CD14-positive monocyte (primary cell): ENCODE data around the gene UVRAG. TPM values are rescaled to one million over a fixed set of nuclear protein-coding genes. Genes with fewer than 3 reads are reported as not detected.

Experiments
- DNase-seq, 3 donors: peaks; one replicate each; pipeline ENCODE4 v3.0.0-alpha.2; 2011 to 2022
- H2AFZ ChIP-seq: 2 replicates; pipeline ENCODE4 v1.6.0; 2012; ENCODE audit warnings: mild to moderate bottlenecking, low read depth, low read length, inconsistent platforms; ENCODE audit not compliant: insufficient read depth, poor library complexity, severe bottlenecking
- H3K27ac ChIP-seq, 2 donors: 1 replicate in 1 of 2; 2 replicates in 1 of 2; pipeline ENCODE4 v1.5.1; 2012 to 2013; ENCODE audit warnings: low read length in 2 of 2, control low read depth in 1 of 2, inconsistent platforms in 1 of 2, low read depth in 1 of 2, mild to moderate bottlenecking in 1 of 2
- H3K27me3 ChIP-seq, 2 donors: one replicate each; pipeline versions ENCODE4 v1.6.0 to v1.6.1; 2011 to 2013; ENCODE audit warnings: low read length in 2 of 2; ENCODE audit not compliant: control insufficient read depth in 2 of 2, insufficient read depth in 2 of 2
- H3K36me3 ChIP-seq, 2 donors: replicated peaks in 1 of 2; 1 replicate in 1 of 2; 2 replicates in 1 of 2; pipeline versions ENCODE4 v1.5.1 to v1.6.1; 2012 to 2013; ENCODE audit warnings: low read length in 2 of 2, control low read depth in 1 of 2, inconsistent platforms in 1 of 2, mild to moderate bottlenecking in 1 of 2; ENCODE audit not compliant: insufficient read depth in 2 of 2, control insufficient read depth in 1 of 2
- H3K4me1 ChIP-seq, 2 donors: 1 replicate in 1 of 2; 2 replicates in 1 of 2; pipeline versions ENCODE4 v1.5.1 to v1.6.1; 2012 to 2013; ENCODE audit warnings: low read length in 2 of 2, control low read depth in 1 of 2, inconsistent platforms in 1 of 2, mild to moderate bottlenecking in 1 of 2, moderate library complexity in 1 of 2; ENCODE audit not compliant: insufficient read depth in 2 of 2, control insufficient read depth in 1 of 2
- H3K4me2 ChIP-seq: replicated peaks from 2 replicates; pipeline ENCODE3; 2012; ENCODE audit warnings: low read length, moderate library complexity, mild to moderate bottlenecking; ENCODE audit not compliant: poor library complexity, severe bottlenecking; ENCODE audit errors: extremely low read depth
- H3K4me3 ChIP-seq, 3 experiments: fragments of 200-600 bp in 1 of 3; sonication (generic) in 1 of 3; replicated peaks in 1 of 3; 1 replicate in 2 of 3; 2 replicates in 1 of 3; pipeline ENCODE4 v1.5.1; 2011 to 2013; ENCODE audit warnings: low read length in 3 of 3, mild to moderate bottlenecking in 3 of 3, control low read depth in 2 of 3, low read depth in 2 of 3, inconsistent platforms in 1 of 3, moderate library complexity in 1 of 3
- H3K79me2 ChIP-seq: 2 replicates; pipeline ENCODE4 v1.6.0; 2012; ENCODE audit warnings: mild to moderate bottlenecking, control low read depth, inconsistent platforms, low read length, moderate library complexity; ENCODE audit not compliant: insufficient read depth
- H3K9ac ChIP-seq: 2 replicates; pipeline ENCODE4 v1.6.0; 2017; ENCODE audit warnings: low read length, mild to moderate bottlenecking; ENCODE audit not compliant: insufficient read depth, poor library complexity, severe bottlenecking
- H3K9me3 ChIP-seq, 2 donors: replicated peaks in 1 of 2; 1 replicate in 1 of 2; 2 replicates in 1 of 2; pipeline versions ENCODE4 v1.5.1 to v1.6.1; 2012 to 2013; ENCODE audit warnings: low read length in 2 of 2, control low read depth in 1 of 2; ENCODE audit not compliant: control insufficient read depth in 1 of 2, insufficient read depth in 1 of 2
- H4K20me1 ChIP-seq: 2 replicates; pipeline ENCODE4 v1.6.0; 2012; ENCODE audit warnings: mild to moderate bottlenecking, low read length, control low read depth, moderate library complexity; ENCODE audit not compliant: insufficient read depth
- H3K27ac Mint-ChIP-seq, 7 donors: one replicate each; pipeline ENCODE4 v1.8.0; 2020; ENCODE audit warnings: mild to moderate bottlenecking in 7 of 7, mixed read lengths in 7 of 7, moderate library complexity in 6 of 7, inconsistent platforms in 2 of 7
- H3K27me3 Mint-ChIP-seq, 3 donors: one replicate each; pipeline ENCODE4 v1.8.0; 2021 to 2022; ENCODE audit warnings: low read depth in 3 of 3, mild to moderate bottlenecking in 3 of 3, mixed read lengths in 3 of 3, moderate library complexity in 3 of 3, inconsistent platforms in 1 of 3
- H3K36me3 Mint-ChIP-seq, 2 donors: one replicate each; pipeline ENCODE4 v1.8.0; 2020; ENCODE audit warnings: mixed read lengths in 2 of 2, inconsistent platforms in 1 of 2, mild to moderate bottlenecking in 1 of 2
- H3K4me1 Mint-ChIP-seq: one replicate; pipeline ENCODE4 v1.8.0; 2020; ENCODE audit warnings: mild to moderate bottlenecking, mixed read lengths
- H3K4me3 Mint-ChIP-seq, 2 donors: one replicate each; pipeline ENCODE4 v1.8.0; 2020; ENCODE audit warnings: mild to moderate bottlenecking in 2 of 2, mixed read lengths in 2 of 2, moderate library complexity in 1 of 2
- H3K9me3 Mint-ChIP-seq, 7 donors: one replicate each; pipeline ENCODE4 v1.8.0; 2020 to 2022; ENCODE audit warnings: mixed read lengths in 7 of 7, mild to moderate bottlenecking in 6 of 7, moderate library complexity in 6 of 7, inconsistent platforms in 2 of 7
- WGBS: methylation state at CpG from one replicate; pipeline ENCODE4 v1.1.5; 2013; ENCODE audit warnings: missing lambda C conversion rate; ENCODE audit not compliant: insufficient coverage; 5-methylcytosine and 5-hydroxymethylcytosine counted together
- intact Hi-C, 2 donors: fragments of 100-400 bp; cut with micrococcal nuclease; formaldehyde crosslinking; loops; one replicate each; pipeline versions ENCODE4 v1.15.0 to v1.15.1; 2023
- polyA plus RNA-seq, 3 donors: library from polyadenylated mRNA; depleted of rRNA in 1 of 3; unstranded in 2 of 3; stranded (reverse) in 1 of 3; fragments of 300-500 nt in 2 of 3; fragments of >200 nt in 1 of 3; fragmentation: Illumina TruSeq in 2 of 3; gene quantifications; 1 replicate in 2 of 3; 2 replicates in 1 of 3; pipeline ENCODE4 v1.2.3, GENCODE V29; 2012 to 2021
- TF ChIP-seq, protein P1 (sequence below): fragments of 200-600 bp; IDR thresholded peaks from one replicate; pipeline ENCODE4 v1.8.0; 2022; ENCODE audit warnings: antibody characterized with exemption, mild to moderate bottlenecking

Gene UVRAG
- polyA plus RNA-seq, 3 donors, result 13.7 to 20.5 (median 20.0) TPM

DNA sequence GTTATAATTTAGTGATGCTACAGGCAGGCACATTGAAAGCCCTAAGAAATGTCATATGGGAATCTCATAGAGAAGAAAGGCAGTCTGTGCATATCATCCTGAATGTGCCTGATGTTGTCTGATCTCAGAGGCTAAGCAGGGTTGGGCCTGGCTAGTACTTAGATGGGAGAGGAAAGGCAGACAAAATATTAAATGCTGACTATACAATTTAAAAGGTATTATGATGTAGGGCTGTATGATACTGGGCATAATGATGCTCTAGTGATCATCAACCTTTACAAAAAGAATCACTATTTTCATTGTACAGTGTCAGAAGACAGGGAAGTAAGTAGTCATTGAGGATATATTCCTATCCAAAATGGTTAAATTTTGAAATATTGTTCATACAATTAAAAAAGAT, 119.8 kb downstream of the UVRAG start:
- H4K20me1 ChIP-seq, result peaks cover 80% of the 10 kb centered on the region
- H3K36me3 Mint-ChIP-seq, result peaks cover 18 to 22% of the 10 kb centered on the region in 2 donors
- peaks cover 43% of the 10 kb centered on the region for H3K79me2 ChIP-seq
- H3K36me3 ChIP-seq, result peaks cover 0 to 4% of the 10 kb centered on the region in 2 donors
- peaks cover 14 to 19% of the 10 kb centered on the region in 2 donors for H3K4me1 ChIP-seq
- no peak overlapping the region for H3K9ac ChIP-seq
- peaks cover 0 to 2% (median 0%) of the 10 kb centered on the region in 3 donors for H3K27me3 Mint-ChIP-seq
- H3K4me2 ChIP-seq, result no peak overlapping the region
- H3K9me3 ChIP-seq, result no peaks in the 10 kb centered on the region
- TF ChIP-seq, protein P1, sequence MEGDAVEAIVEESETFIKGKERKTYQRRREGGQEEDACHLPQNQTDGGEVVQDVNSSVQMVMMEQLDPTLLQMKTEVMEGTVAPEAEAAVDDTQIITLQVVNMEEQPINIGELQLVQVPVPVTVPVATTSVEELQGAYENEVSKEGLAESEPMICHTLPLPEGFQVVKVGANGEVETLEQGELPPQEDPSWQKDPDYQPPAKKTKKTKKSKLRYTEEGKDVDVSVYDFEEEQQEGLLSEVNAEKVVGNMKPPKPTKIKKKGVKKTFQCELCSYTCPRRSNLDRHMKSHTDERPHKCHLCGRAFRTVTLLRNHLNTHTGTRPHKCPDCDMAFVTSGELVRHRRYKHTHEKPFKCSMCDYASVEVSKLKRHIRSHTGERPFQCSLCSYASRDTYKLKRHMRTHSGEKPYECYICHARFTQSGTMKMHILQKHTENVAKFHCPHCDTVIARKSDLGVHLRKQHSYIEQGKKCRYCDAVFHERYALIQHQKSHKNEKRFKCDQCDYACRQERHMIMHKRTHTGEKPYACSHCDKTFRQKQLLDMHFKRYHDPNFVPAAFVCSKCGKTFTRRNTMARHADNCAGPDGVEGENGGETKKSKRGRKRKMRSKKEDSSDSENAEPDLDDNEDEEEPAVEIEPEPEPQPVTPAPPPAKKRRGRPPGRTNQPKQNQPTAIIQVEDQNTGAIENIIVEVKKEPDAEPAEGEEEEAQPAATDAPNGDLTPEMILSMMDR, result no peak
- DNase-seq, result no peak
- intact Hi-C loops, result no loop called here
- no peak overlapping the region for H2AFZ ChIP-seq
- peaks cover 0 to 3% (median 0%) of the 10 kb centered on the region in 7 donors for H3K9me3 Mint-ChIP-seq
- no peaks in the 10 kb centered on the region for H3K27me3 ChIP-seq
- no peak overlapping the region for H3K27ac ChIP-seq
- H3K4me3 Mint-ChIP-seq, result no peak overlapping the region
- peaks cover 11% of the 10 kb centered on the region for H3K4me1 Mint-ChIP-seq
- no peak overlapping the region for H3K4me3 ChIP-seq
- H3K27ac Mint-ChIP-seq, result no peak overlapping the region

- peaks cover 65% of the 10 kb centered on the region for H3K79me2 ChIP-seq
- Mint-ChIP-seq H3K4me3 (no peak overlapping the region), H3K36me3 (peaks cover 0 to 7% of the 10 kb centered on the region in 2 donors), H3K4me1 (peaks cover 25% of the 10 kb centered on the region), H3K9me3 (no peaks in the 10 kb centered on the region), H3K27ac (no peak overlapping the region), H3K27me3 (peaks cover 0 to 2% (median 0%) of the 10 kb centered on the region in 3 donors)
- H3K4me2 ChIP-seq, result no peak overlapping the region
- H3K27ac ChIP-seq, result peak overlapping the region in 1 of 2 donors; percentile 69
- no peaks in the 10 kb centered on the region for H3K27me3 ChIP-seq
- DNase-seq, result no peak
- no peak overlapping the region for H2AFZ ChIP-seq
- H3K4me1 ChIP-seq, result peaks cover 28 to 37% of the 10 kb centered on the region in 2 donors
- no peak overlapping the region for H3K4me3 ChIP-seq
- TF ChIP-seq, protein P1, result no peak
- H3K9me3 ChIP-seq, result no peaks in the 10 kb centered on the region
- intact Hi-C loops, result no loop called here
- H4K20me1 ChIP-seq, result peaks cover 94% of the 10 kb centered on the region
- H3K36me3 ChIP-seq, result peaks cover 0 to 4% of the 10 kb centered on the region in 2 donors
- WGBS, result 100% methylated on average over 3 of the region's 3 CpGs
- H3K9ac ChIP-seq, result no peak overlapping the region
Observed at GRCh38 chr11:75938543-75938942, 123.5 kb downstream of the UVRAG start.
